Activated T-cell treated with anti-CD3 and anti-CD28 coated beads, Interleukin-2, amount 50 U/mL, for 72 hours (primary cell): ENCODE measurements around the gene FADS3. TPM values are rescaled to one million over a fixed set of nuclear protein-coding genes. Genes with fewer than 3 reads are reported as not detected.

Experiments
- ATAC-seq, 2 donors: fragments of 150-1000 bp; cut with Tn5 transposase; replicated peaks in 1 of 2; 2 replicates each; pipeline ENCODE4 v1.10.0; 2021; ENCODE audit warnings: moderate library complexity in 2 of 2, mild to moderate bottlenecking in 1 of 2
- DNase-seq, 2 donors: peaks; one replicate each; pipeline ENCODE4 v3.0.0; 2021 to 2022; ENCODE audit warnings: mixed read lengths in 1 of 2
- H3K27ac Mint-ChIP-seq: one replicate; pipeline ENCODE4 v1.8.0; 2022; ENCODE audit warnings: mild to moderate bottlenecking, moderate library complexity, mixed read lengths
- H3K27me3 Mint-ChIP-seq: one replicate; pipeline ENCODE4 v1.8.0; 2022; ENCODE audit warnings: low read depth, mixed read lengths
- H3K36me3 Mint-ChIP-seq, 2 donors: one replicate each; pipeline ENCODE4 v1.8.0; 2022; ENCODE audit warnings: mixed read lengths in 2 of 2, mild to moderate bottlenecking in 1 of 2; ENCODE audit not compliant: insufficient read depth in 2 of 2
- H3K4me1 Mint-ChIP-seq: one replicate; pipeline ENCODE4 v1.8.0; 2022; ENCODE audit warnings: low read depth, mixed read lengths
- H3K4me3 Mint-ChIP-seq, 2 donors: one replicate each; pipeline ENCODE4 v1.8.0; 2022; ENCODE audit warnings: mild to moderate bottlenecking in 2 of 2, mixed read lengths in 2 of 2, moderate library complexity in 2 of 2
- H3K9me3 Mint-ChIP-seq, 2 donors: one replicate each; pipeline ENCODE4 v1.8.0; 2022; ENCODE audit warnings: mixed read lengths in 2 of 2
- total RNA-seq, 2 donors: library from RNA; stranded (reverse); gene quantifications; one replicate each; pipeline ENCODE4 v1.2.3, GENCODE V29; 2022

The FADS3 gene
- total RNA-seq, 2 donors from 2014 or later = 14.7 to 22.3 TPM

DNA sequence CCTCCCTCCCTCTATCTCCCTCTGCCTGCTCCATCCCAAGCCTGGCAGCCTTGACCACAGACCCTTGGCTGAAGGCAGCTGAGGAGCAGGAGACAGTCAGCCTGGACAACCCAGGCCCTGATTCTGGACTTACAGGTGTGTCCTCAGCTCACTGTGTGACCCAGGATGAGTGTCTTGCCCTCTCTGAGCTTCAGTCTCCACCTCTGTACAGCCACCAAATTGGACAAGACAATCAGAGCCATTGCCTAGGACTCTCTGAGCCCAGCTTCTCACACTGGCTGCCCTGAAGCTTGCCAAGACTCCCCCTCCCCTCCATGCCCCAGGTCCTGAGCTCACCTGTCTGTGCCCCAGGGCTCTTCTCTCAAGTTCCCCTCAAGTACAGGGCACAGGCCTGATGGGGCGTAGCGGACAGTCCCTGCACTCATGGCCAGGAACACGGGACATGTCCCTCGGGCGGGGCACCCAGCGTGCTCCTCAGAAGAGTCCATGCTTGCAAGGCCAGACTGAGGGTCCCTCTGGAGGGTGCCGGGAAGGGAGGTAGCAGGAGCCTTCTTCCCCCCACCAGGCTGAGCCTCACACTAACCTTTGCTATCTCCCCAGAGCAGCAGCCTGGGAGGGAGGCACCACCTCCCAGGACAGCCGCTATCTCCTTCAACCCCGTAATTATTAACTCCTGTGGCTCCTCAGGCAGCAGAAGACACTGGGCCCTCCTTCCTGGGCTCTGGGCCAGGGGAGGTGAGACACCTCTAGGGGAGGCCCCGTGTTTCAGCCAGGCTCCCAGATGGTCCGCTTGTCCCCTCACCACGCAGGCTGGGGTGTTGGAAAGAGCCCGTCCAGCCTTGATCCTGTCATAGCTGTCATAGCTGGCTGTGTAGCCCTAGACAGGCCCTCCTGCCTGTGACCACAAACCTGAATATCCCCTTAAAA is 28.6 kb upstream of the FADS3 start:
- Mint-ChIP-seq H3K9me3 (no peaks in the 10 kb centered on the region), H3K27ac (no peak overlapping the region), H3K4me3 (no peak overlapping the region), H3K36me3 (peaks cover 1 to 4% of the 10 kb centered on the region in 2 donors), H3K27me3 (peaks cover 50% of the 10 kb centered on the region), H3K4me1 (peaks cover 9% of the 10 kb centered on the region)
- no peak for DNase-seq
- no peak for ATAC-seq

DNA sequence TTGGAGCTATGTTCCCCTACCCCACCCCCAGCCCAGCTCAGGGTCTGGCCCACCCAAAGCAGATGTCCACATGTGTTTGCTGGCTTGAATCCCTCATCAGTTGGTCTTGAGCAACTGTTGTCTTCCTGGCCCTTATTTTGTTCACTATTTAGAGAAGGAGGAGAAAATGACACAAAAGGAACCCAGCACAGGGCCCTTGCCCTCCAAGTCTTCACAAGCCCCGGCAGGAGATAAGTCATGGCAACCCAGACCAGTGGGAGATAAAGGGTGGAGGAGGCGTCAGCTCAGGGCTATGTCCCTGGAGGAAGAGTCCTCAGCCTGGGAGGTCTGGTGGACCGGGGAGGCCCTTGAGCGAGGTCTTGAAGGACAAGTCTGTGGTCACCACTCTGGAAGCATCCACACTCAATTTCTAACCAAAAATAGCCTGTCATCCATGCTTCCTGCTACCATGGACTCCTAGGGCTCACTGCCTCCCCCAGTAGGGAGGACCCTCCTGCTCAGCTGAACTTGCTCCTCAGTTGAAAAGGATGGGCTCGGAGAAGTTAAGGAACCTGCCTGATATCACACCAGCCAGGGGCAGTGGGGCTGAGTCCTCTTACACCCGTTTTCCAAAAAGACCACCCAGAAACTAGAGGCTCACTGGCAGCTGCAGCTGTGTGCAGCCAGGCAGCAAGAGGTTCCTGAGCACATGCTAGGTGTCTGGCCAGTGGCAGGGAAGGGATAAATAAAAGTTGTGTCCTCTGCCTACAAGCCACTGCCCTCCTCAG is 27.8 kb upstream of the FADS3 start:
- no peak for DNase-seq
- no peak overlapping the region for H3K27ac Mint-ChIP-seq
- peaks cover 9% of the 10 kb centered on the region for H3K4me1 Mint-ChIP-seq
- no peaks in the 10 kb centered on the region for H3K9me3 Mint-ChIP-seq
- H3K4me3 Mint-ChIP-seq = peak overlapping the region in 1 of 2 donors; percentile 24
- peaks cover 1 to 4% of the 10 kb centered on the region in 2 donors for H3K36me3 Mint-ChIP-seq
- H3K27me3 Mint-ChIP-seq = peaks cover 52% of the 10 kb centered on the region
- no peak for ATAC-seq

DNA sequence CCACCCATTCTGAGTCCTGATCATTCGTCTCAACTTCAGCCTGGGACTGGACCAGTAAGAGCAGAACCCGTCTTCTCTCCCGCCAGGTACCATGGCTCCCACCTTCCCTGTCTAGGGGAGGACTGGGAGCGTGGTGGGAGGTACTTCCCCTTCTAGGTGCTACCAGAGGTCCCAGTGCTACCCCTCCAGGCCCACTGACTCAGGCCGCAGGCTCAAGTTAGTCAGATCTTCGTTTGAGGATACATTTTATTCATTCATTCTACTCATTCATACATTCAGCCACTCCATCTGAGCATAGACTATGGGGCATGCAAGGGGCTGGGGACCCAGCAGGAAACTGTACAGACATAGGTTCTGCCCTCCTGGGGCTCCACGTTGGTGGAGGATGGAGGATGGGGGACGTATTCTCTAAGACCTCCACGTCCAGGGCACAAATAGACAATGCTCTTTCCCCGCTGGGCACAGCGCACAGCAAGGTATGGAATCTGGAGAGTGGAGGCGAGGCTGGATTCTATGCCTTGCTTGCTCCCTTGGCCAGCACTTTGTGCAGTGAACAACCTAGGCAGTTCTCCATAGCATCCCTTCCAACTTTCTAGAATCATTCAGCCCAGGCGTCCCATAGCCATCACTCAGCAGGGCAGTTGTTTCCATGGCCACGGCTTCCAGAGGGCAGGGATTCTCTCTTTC is 27.0 kb upstream of the FADS3 start:
- H3K27ac Mint-ChIP-seq = no peak overlapping the region
- H3K27me3 Mint-ChIP-seq = peaks cover 52% of the 10 kb centered on the region
- H3K4me3 Mint-ChIP-seq = peak overlapping the region; percentile 74 to 84
- H3K9me3 Mint-ChIP-seq = no peaks in the 10 kb centered on the region
- H3K4me1 Mint-ChIP-seq = peaks cover 9% of the 10 kb centered on the region
- DNase-seq (no peak), ATAC-seq (no peak)
- H3K36me3 Mint-ChIP-seq = peaks cover 1 to 4% of the 10 kb centered on the region in 2 donors

DNA sequence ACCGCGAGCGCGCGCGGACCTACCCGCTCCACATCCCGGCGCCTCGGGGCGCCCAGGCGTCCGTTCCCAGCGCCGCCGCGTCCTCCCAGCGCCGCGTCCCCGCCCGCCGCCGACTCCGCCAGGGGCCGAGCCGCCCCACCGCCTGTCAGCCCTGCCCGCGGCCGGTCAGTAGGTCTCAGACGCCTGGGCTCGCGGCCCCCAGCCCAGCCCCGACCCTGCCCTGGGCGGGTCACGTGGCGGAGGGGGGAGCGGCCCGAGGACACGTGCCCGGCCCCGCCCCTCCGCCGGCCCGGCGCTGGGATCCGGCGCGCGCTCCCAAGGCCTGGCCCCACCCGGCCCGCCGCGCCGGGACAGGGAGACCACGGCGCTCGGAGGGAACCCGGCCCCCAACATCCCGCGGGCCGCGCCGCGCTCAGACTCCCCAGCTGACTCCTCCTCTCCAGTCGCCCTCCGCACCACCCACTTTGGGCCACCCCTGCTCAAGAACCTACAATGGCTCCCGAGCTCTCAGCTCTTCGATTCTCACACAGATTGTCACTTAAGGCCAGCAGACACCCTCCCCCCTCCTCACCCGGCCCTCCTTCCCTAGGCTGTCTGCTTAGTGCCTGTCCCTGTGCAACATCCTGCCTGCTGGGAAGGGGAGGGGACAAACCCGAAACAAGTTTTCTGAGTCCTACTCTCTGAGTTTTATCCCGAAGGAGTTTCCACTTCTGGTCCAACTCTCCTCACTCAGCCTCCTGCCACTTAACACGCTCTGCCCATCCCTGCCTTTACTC is 26.2 kb upstream of the FADS3 start, which contains the start of gene RAB3IL1:
RAB3IL1 (minus strand) TSS at position 233 of the 776 bp plus-strand sequence; CDS start at position 34, 199 bp downstream.
- peak; percentile 16 to 22 for DNase-seq
- Mint-ChIP-seq H3K36me3 (peaks cover 1 to 4% of the 10 kb centered on the region in 2 donors), H3K9me3 (no peaks in the 10 kb centered on the region), H3K4me3 (peak within 1 kb of the TSS; percentile 74 to 84), H3K27ac (no peak within 1 kb of the TSS), H3K4me1 (peaks cover 9% of the 10 kb centered on the region), H3K27me3 (peaks cover 52% of the 10 kb centered on the region)
- ATAC-seq = peak; percentile 59 to 77

DNA sequence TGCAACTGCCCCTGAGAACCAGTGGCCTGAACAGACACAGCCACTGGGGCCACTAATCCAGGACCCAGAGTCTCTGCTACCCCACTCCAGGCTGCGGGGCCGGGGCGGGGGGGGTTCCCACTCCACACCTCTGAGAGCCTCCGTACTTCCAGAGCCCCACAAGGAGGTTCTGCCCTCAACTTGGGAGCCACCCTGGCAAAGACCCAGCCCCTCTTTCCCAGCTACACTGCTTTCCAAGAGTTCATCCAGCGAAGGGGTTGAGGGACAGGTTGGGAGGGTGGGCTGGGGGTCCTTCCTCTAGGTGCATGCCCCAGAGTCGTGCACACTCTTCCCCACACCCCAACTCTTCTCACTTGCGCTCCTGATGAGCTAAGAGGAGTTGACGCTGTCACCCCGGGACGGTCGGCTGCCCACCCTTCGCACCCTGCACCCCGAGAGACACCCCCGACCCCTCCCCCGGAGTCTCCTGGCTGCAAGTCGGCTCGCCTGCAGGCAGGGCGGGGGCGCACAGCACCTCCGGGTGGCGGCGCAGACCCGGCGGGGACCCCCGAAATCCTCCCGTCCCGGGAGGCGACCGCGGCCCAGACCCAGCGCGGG is 25.5 kb upstream of the FADS3 start:
- Mint-ChIP-seq H3K4me1 (peaks cover 9% of the 10 kb centered on the region), H3K27ac (no peak overlapping the region), H3K36me3 (peaks cover 1 to 4% of the 10 kb centered on the region in 2 donors), H3K27me3 (peaks cover 52% of the 10 kb centered on the region), H3K4me3 (peak overlapping the region in 1 of 2 donors; percentile 59), H3K9me3 (no peaks in the 10 kb centered on the region)
- ATAC-seq = peak; percentile 6 to 14
- DNase-seq = no peak

DNA sequence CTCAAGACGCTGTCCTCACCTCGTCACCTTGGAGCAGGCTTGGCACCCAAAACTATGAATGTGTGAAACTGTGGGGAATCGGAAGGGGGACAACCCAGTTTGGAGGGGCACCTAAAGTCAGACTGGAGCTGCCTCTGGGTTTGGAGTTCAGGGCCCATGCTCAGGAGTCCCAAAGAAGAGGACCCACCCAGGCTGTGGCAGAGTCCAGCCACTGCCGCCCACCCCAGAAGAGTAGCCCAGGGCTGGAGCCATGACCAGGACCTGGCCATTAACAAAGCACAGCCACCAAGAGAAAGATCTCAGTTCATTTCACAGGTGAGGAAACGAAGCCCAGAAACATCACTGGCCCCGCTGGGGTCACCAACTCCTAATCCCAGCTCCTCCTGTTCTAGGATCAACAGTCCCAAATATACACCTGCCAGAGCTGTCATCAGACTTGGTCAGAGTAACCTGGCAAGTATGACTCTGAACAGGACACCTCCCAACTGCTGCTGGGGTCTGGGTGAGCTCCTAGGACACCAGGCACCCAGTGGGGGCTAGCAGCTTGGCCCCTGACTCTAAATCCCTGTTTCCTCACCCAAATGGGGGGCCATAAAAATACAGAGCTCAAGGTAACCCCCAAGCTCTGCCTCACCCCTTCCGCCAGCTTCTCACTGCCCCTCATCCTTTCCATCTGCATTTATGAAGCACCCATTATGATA is 23.3 kb upstream of the FADS3 start:
- DNase-seq = no peak
- peaks cover 38% of the 10 kb centered on the region for H3K27me3 Mint-ChIP-seq
- H3K4me1 Mint-ChIP-seq = peaks cover 9% of the 10 kb centered on the region
- H3K36me3 Mint-ChIP-seq = peaks cover 1 to 4% of the 10 kb centered on the region in 2 donors
- no peak overlapping the region for H3K4me3 Mint-ChIP-seq
- ATAC-seq = no peak
- H3K9me3 Mint-ChIP-seq = no peaks in the 10 kb centered on the region
- H3K27ac Mint-ChIP-seq = no peak overlapping the region

DNA sequence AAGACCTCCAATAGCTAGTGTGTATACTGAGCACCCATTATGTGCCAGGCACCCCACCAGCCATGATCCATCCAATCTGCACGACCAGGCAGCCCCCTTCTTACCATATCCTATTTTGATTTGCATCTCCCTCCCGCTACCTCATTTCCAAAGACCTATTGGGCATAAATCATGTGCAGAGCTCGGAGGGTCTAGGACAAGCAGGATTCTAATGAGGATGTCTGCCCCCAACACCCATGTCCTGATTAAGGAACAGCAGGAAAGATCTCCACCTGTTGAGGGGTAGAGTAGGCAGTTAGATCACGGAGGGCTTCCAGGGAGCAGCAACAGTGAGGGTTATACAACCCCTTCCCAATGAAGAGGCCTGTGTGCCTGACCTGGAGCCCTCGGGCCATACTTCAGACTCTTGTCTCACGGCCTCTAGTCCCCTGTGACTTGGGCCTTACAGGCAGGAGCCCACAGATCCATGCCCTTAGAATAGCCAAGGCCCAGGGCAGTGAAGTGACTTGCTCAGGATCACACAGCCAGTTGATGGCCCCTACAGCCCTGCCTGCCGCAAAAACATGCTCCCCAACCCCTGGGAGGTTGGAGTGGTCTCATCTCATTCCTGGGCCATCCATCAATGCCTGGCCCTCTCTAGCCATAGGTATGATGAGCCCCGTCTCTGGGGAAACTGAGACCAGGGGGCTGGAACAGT is 22.5 kb upstream of the FADS3 start:
- peaks cover 1 to 4% of the 10 kb centered on the region in 2 donors for H3K36me3 Mint-ChIP-seq
- ATAC-seq (no peak), DNase-seq (no peak)
- no peak overlapping the region for H3K4me3 Mint-ChIP-seq
- H3K9me3 Mint-ChIP-seq = no peaks in the 10 kb centered on the region
- peaks cover 31% of the 10 kb centered on the region for H3K27me3 Mint-ChIP-seq
- peaks cover 9% of the 10 kb centered on the region for H3K4me1 Mint-ChIP-seq
- H3K27ac Mint-ChIP-seq = no peak overlapping the region

DNA sequence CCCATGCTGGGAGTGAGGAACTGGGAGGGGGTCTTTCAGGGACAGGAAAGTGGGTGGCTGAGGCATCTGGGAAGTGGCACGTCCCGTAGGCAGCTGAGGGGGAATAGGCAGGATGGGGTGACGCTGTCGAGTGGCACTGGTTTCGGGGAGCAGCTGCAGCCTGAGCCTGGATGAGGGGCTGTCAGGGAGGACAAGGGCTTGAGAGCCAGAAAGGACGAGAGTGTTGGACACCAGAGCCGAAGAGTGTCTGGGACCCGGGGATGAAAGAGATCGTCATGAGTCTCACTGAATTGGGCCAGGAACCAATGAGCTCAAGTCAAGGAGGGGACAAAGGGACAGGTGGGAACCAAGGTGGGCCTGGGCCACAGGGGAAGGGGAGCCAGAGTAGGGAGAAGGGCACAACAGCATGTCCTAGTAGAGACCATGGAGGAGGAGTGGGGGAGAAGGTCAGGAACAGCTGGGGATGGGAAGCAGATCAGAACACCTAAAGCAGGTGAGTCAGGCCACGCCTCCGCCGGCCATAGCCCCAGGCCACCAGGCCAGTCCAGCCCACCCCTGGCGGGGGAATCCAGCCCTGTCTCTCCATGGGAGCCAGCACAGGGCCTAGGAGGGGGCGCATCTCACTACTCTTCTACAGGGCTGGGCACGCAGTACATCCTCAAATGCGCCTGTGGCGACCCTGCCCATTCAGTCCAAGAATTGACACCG is 21.8 kb upstream of the FADS3 start:
- no peak overlapping the region for H3K4me3 Mint-ChIP-seq
- ATAC-seq (no peak), DNase-seq (no peak)
- H3K36me3 Mint-ChIP-seq = peaks cover 1 to 3% of the 10 kb centered on the region in 2 donors
- H3K27ac Mint-ChIP-seq = no peak overlapping the region
- H3K27me3 Mint-ChIP-seq = peaks cover 24% of the 10 kb centered on the region
- H3K9me3 Mint-ChIP-seq = no peaks in the 10 kb centered on the region
- H3K4me1 Mint-ChIP-seq = peaks cover 6% of the 10 kb centered on the region

DNA sequence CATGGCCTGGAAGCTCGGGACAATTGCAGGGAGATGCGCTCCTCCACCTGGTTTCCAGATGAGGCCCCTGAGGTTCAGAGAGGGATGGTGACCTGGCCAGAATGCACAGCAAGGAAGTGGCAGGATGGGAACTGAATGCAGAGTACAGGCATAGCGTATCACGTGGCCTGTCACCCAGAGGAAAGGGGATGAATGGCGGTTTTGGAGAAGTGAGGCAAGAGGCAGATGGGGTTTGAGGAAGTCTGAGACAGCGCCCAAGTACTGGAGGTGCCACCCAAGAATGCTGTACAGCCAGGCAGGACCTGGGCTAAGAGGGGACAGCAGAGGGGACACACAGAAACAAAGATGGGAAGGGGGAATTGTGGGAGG is 21.2 kb upstream of the FADS3 start:
- H3K27ac Mint-ChIP-seq = no peak overlapping the region
- DNase-seq = no peak
- no peak for ATAC-seq

DNA sequence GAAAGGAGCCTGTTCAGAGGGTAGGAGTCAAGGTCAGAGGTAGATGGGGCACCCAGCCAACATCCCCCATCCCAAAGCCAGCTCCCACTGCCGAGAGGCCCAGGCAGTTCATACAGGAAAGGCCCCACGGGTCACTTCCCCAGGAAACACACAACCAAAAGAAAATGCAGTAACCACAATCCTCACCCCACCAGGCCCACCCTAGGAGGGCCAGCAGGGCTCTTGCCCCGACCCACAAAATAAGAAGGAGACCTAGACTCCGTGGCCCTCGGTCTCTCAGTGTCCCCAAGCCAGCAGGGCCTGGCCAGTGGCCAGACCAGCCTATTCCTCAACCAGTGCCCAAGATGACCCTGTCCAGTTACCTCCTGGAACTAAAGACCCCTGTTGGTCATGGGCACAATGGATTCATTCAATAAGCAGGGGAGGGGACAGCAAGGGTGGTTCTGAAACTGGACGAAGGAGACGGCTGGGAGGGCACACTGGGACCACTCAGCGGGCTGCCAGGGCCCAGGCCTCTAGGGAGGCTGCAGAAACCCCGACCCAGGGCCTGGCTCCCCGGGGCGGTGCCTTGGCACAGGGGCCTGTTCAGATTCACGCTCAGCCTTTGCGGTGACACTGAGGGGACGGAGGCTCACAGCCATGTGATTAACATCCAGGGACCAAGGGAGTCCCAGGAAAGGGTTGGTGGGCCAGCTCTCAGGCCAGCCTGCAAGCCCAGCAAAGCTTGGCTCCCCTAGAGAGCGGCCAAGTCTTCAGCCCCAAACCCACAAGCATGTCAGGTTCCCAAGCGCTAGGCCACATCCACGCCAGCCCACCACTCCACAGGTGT is 20.6 kb upstream of the FADS3 start:
- Mint-ChIP-seq H3K27me3 (peaks cover 17% of the 10 kb centered on the region), H3K4me3 (no peak overlapping the region), H3K9me3 (no peaks in the 10 kb centered on the region), H3K27ac (no peak overlapping the region), H3K36me3 (no peaks in the 10 kb centered on the region), H3K4me1 (no peaks in the 10 kb centered on the region)
- DNase-seq (no peak), ATAC-seq (no peak)

More for the DNA sequence above, 21.2 kb upstream of the FADS3 start:
- Mint-ChIP-seq H3K4me1 (no peaks in the 10 kb centered on the region), H3K4me3 (no peak overlapping the region), H3K9me3 (no peaks in the 10 kb centered on the region), H3K36me3 (no peaks in the 10 kb centered on the region), H3K27me3 (peaks cover 18% of the 10 kb centered on the region)
